Ovary (tissue), 3 donors: Measurements from ENCODE around the gene MDGA2.

Experiments used
- CTCF ChIP-seq, 3 donors: fragments of 450-650 bp in 2 of 3; fragments of 200-600 bp in 1 of 3; IDR thresholded peaks; one replicate each; pipeline versions ENCODE4 v1.5.1 to v1.8.0; 2016 to 2022; ENCODE audit warnings: antibody characterized with exemption in 3 of 3, mild to moderate bottlenecking in 1 of 3
- POLR2A ChIP-seq: fragments of 450-650 bp; IDR thresholded peaks from one replicate; pipeline ENCODE4 v1.6.1; 2017; ENCODE audit warnings: antibody characterized with exemption, mild to moderate bottlenecking, moderate library complexity
- donor health status: DM: no; HTN: no; CAD: no.

DNA sequence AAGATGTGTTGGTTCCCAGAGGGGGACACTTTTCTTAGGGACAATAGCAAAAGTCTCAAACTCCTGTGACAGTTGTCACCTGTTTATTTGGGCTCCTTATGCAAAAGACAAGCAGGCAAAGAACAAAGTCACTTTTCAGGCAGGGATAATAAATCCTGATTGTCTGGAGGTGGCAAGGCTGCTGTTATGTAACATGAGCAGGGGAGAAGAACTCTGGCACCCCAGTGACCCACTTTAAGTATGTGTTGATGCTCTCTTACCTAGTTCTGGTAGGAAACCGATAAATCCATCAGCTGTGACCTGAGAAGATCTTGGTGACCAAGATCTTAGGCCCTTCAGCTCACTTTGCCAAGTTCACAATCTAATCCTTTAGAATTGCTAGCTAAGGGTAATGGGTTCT lies 17.4 kb downstream of the MDGA2 start:
- no peak for TF ChIP-seq CTCF (IDR thresholded peaks at IDR 0.05)
- TF ChIP-seq POLR2A = no peak
